Activated CD4-positive, alpha-beta T cell treated with anti-CD3 and anti-CD28 coated beads, Interleukin-10, Interleukin-2, amounts not matched to agents 100 ng/mL and 50 ng/mL, durations not matched to agents 16 hours and 8 hours (primary cell): Measurements from ENCODE around the gene PCNX2.
"Not testable (repeated sequence)": the region's sequence is repeated elsewhere in the genome, so short reads cannot be mapped to it uniquely, and the experiment has no call there.

ENCODE experiments used
- DNase-seq: peaks from one replicate; pipeline ENCODE4 v3.0.0-alpha.2; 2020

PCNX2 gene

GRCh38 chr1:233216009-233216408 lies 79.5 kb downstream of the PCNX2 start:
- no peak for DNase-seq

- DNase-seq, result no peak
Observed at GRCh38 chr1:233215135-233215760, 80.3 kb downstream of the PCNX2 start.

GRCh38 chr1:233211595-233211994 lies 83.9 kb downstream of the PCNX2 start:
- no peak for DNase-seq

- DNase-seq, result no peak
Observed at GRCh38 chr1:233211106-233211505, 84.4 kb downstream of the PCNX2 start.

- DNase-seq, result no peak
Observed at GRCh38 chr1:233209481-233209880, 86.0 kb downstream of the PCNX2 start.

- no peak for DNase-seq
Observed at GRCh38 chr1:233208687-233209086, 86.8 kb downstream of the PCNX2 start.

- no peak for DNase-seq
Observed at GRCh38 chr1:233197940-233198339, 97.6 kb downstream of the PCNX2 start.

- no peak for DNase-seq
Observed at GRCh38 chr1:233193741-233194140, 101.8 kb downstream of the PCNX2 start.

- DNase-seq, result no peak
Observed at GRCh38 chr1:233190987-233191386, 104.5 kb downstream of the PCNX2 start.

GRCh38 chr1:233189526-233189925 lies 106.0 kb downstream of the PCNX2 start:
- DNase-seq, result no peak

GRCh38 chr1:233188061-233188460 lies 107.5 kb downstream of the PCNX2 start:
- DNase-seq, result no peak

GRCh38 chr1:233183226-233184020 lies 112.1 kb downstream of the PCNX2 start:
- DNase-seq, result no peak

- DNase-seq, result no peak
Observed at GRCh38 chr1:233182587-233182986, 112.9 kb downstream of the PCNX2 start.

GRCh38 chr1:233180641-233181364 lies 114.7 kb downstream of the PCNX2 start:
- no peak for DNase-seq

GRCh38 chr1:233179638-233180037 lies 115.9 kb downstream of the PCNX2 start:
- not testable (repeated sequence) for DNase-seq

GRCh38 chr1:233172201-233172600 lies 123.3 kb downstream of the PCNX2 start:
- no peak for DNase-seq

- no peak for DNase-seq
Observed at GRCh38 chr1:233170741-233171140, 124.8 kb downstream of the PCNX2 start.

GRCh38 chr1:233168384-233168783 lies 127.1 kb downstream of the PCNX2 start:
- no peak for DNase-seq

GRCh38 chr1:233166896-233167295 lies 128.6 kb downstream of the PCNX2 start:
- no peak for DNase-seq

- DNase-seq, result no peak
Observed at GRCh38 chr1:233163696-233164095, 131.8 kb downstream of the PCNX2 start.

GRCh38 chr1:233158322-233158721 lies 137.2 kb downstream of the PCNX2 start:
- DNase-seq, result no peak

GRCh38 chr1:233157245-233157644 lies 138.3 kb downstream of the PCNX2 start:
- no peak for DNase-seq

- no peak for DNase-seq
Observed at GRCh38 chr1:233151861-233152260, 143.7 kb downstream of the PCNX2 start.

- DNase-seq, result no peak
Observed at GRCh38 chr1:233144434-233144833, 151.1 kb downstream of the PCNX2 start.
